Erythroblast (primary cell): ENCODE data around the gene CPLANE2.
"Not testable (repeated sequence)": the region's sequence is repeated elsewhere in the genome, so short reads cannot be mapped to it uniquely, and the experiment has no call there.

Source experiments
- DNase-seq, 2 experiments: peaks; one replicate each; lab custom pipeline; 2025; lab: John Stamatoyannopoulos, UW
- GATA1 ChIP-seq: IDR thresholded peaks from 2 replicates; pipeline ENCODE4 v1.6.1; 2011; ENCODE audit warnings: low read depth, mild to moderate bottlenecking, control low read depth, low read length, moderate library complexity
- POLR2A ChIP-seq: IDR thresholded peaks from 2 replicates; pipeline ENCODE4 v1.6.1; 2011; ENCODE audit warnings: mild to moderate bottlenecking, low read length

Gene CPLANE2

DNA sequence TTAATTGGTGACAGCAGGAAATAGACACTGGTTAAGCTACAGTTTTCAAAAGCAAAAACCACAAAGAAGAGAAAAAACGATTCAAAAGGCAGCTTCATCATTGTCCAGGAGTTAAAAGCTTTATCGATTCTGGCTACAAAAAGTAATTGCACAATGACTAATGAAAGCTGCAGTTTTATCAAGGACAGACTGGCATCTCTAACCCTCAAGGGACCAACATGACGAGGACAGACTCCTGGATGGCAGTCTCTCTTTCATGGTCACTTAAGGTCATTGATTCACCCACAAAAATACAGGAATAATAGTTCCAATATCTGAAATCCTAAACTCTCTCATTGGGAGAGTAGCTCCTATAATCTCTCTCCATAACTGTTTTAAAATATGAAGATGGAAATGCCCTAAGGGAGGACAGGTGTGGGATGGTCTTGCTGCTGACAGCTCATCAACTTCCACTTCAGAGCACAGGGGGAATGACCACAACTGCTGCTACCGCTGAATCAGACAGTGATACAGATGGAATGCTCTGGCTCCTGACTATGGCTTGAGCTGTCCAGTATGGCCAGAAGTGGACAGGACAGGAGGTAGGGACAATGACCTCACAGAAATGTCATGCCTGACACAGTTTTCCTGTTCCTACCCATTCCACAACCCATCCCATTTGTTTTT is 17.4 kb upstream of the CPLANE2 start:
- DNase-seq: no peak
- TF ChIP-seq GATA1: no peak
- no peak for TF ChIP-seq POLR2A

DNA sequence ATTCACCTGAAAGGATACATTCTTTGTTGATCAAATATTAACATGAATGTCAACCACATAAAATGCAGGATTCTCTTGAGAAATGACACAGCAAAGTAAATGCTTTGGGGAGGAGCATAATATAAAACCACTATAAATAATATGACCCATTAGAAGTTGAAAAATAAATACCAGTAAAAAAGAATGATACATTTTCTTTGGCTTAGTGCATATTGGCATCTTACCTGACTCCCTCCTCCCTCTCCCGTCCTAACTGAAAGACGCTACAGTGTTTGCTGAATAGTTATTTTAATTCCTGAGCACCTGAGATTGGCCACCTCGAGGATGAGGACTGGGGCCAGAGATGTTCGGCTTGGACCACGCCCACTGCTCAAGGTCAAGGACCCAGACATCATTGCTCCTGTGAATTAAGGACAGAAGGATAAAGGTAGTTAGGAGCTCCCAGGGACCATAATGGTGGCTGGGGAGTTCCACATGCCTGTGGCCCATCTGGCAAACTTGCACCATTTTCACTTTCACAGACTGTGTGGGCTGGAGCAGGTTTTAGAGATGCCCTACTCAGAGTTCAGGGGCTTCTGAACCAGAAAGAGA is 16.4 kb upstream of the CPLANE2 start:
- DNase-seq: no peak

DNA sequence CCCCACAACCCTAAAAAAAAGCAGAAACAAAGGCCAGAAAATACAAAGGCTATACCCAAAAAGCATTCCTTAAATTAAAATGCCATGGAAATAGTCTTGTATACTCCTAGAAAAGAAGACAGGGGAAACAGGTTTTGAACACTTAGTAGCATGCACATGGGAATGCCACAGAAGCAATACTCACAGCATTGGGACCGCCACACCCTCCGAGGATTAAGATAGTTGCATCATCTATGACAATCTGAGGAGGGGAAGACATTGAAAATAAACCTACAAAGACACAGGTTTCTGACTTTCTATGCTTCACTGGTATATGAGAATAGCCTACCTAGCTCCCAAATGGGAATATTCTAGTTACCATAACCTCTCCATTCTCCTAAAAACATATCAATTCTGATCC is 15.9 kb upstream of the CPLANE2 start:
- peak in 1 of 2 experiments; percentile 42 for DNase-seq
- no peak for TF ChIP-seq GATA1

More for the DNA sequence above, 16.4 kb upstream of the CPLANE2 start:
- TF ChIP-seq GATA1 (no peak), POLR2A (no peak)

DNA sequence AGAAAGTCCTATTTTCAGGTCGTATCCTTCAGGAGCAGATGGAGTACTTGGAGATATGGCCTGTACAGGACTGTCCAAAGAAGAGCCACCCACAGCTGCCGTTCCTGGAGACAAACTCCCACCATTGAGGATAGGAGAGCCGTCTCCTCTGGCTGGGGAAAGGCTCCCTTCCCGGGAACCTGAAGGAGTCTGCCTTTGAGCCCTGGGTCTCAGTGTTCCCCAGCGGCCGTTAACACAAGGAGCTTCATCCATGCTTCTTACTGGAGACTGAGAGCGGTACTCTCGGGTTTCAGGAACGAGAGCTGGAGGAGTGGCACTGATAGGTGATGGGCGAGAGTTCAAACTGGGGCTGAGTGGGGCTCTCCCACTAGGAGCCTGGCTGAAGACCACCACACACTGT is 14.4 kb upstream of the CPLANE2 start:
- no peak for TF ChIP-seq GATA1
- TF ChIP-seq POLR2A: no peak

DNA sequence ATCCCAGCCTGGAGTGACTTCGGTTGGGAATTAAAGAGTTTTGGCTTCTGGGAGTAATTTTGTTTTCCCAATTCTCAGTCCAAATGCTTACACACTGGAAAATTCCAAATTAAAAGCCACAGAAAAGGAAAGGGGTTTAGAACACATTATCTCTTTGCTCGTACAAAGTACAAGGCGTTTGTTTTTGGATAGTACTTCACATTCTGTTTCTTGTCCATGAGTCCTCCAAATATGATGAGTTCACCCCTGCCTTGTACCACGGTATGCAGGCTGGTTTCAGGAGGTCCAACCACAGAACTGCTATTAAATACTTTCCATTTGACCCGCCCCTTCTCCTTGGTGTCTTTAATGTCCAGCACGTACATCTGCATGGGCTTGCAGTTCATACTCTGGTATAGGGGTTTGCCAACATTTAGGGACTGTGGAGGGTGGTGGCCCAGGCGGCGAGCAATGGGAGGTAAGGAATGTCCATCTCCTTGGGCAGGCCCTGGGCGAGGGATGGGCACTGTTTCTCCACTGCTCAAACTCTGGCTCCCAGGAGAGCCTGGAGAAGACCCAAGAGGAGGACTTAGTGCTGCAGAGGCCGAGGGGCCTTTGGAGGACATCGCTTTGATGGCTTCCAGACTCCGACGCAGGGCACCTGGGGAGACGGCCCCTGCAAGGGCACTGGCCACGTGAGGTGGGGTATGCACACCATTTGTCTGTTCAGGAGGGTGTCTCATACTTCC is 13.7 kb upstream of the CPLANE2 start:
- TF ChIP-seq GATA1 (no peak), POLR2A (no peak)
- DNase-seq: no peak

More for the DNA sequence above, 14.4 kb upstream of the CPLANE2 start:
- no peak for DNase-seq

DNA sequence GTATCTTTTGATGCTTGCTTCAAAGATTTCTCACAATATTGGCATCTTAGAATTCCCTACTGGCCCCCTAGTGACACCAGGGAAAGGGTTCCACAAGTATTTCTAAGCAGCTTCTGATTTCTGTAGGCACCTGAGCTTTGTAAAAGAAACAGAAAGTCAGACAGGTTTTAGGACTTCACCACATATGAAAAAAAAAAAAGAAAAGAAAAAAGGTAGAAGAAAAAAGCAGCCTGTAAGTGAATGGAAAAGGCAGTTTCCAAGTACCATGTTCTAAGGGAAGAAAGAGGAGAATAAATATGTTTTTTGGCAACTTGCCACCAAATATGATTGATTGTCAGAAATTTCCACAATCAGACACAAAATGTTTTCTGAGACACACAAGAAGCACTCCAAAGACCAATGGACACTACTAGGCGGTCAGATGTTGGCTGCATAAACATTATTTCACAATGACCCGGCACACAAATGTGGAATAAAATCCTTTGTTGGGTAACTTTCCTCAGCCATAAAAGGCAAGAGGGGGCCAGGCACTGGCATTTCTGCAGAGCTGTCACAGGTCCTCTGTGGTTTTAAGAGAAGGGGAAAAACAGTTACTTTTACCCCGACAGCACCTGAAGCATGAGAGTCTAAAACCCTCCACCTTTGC is 12.7 kb upstream of the CPLANE2 start:
- peak in 1 of 2 experiments; percentile 58 for DNase-seq
- no peak for TF ChIP-seq POLR2A
- TF ChIP-seq GATA1: no peak

DNA sequence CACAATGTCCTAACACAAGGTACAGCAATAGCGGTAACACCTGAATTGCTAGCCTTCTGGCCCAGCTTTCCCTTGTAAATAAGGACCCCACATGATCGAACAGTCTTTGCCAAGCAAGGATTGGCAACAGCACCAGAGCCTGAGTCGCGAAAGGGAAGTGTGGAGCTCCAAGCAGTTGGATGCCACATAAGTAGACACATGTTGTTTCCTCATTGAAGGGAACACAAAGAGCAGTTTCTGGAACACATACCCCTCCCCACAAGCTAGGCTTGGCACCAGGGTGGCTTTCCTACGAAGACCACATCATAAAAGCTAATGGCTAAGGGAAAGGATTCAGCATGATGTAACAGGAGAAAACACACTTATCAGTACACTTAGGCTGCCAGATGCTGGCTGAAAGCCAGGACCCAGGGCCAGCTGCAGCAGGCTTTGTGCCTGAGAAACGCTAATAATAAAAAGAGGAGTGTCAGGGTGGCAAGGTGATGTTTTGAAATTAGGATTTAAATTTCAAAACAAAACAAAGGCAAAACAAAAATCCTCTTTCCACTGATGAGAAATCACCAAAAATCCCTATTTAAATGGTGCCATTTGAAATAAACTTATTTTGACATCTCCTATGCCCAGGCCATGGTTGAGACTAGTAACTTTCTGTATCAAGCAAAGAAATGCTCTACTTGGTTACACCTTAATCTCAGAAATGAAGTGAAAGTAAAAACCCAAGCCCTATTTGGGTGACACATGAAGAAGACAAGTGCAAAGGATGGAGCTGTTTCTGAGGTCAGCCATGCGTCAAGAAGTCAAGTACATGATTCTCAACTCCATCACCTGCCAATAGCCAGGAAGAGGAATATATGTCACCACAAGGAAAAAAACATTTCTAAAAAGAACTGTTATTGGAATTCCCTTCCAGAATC is 11.9 kb upstream of the CPLANE2 start:
- TF ChIP-seq POLR2A: peak; percentile 34
- TF ChIP-seq GATA1: no peak
- peak; percentile 97 for DNase-seq

DNA sequence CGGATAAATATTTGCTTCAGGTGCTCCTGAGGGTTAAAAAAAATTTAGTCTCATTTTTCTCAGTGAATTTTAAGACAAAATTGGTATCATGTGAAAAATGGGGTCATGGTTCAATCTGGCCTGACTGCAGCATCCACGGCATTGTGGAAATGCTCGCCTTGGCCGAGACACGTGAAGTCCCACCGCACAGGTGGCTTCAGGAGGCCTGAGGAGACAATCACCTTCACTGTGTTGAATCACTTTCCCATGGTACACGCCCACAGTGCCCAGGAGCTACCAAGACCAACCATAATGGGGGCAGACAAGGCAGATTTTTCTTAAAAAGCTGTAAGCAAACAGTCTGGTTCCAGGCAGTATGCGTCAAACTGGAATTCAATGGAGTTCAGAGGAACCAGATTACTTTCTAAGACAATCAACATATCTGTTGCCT is 11.0 kb upstream of the CPLANE2 start:
- DNase-seq: peak in 1 of 2 experiments; percentile 47
- TF ChIP-seq POLR2A: no peak

DNA sequence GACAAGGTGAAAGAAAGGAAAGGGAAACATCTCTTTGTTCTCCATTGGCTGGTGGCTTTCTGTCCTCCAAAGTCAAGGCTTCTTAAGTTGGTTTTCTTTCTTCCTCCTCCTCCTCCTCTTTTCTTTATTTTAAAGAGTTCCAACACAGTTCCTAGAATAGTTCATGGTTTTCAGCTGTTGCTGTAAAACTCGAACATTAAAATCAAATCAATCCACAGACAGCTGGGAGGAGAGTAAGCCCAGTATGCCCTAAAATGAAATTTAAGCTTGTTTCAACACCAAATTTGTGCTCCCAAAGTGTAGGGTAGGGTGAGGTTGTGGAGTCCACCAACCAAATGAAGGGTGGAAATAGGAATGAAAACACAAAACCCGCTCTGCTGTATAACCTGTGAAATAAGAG is 10.5 kb upstream of the CPLANE2 start:
- no peak for TF ChIP-seq GATA1
- TF ChIP-seq POLR2A: no peak
- no peak for DNase-seq

DNA sequence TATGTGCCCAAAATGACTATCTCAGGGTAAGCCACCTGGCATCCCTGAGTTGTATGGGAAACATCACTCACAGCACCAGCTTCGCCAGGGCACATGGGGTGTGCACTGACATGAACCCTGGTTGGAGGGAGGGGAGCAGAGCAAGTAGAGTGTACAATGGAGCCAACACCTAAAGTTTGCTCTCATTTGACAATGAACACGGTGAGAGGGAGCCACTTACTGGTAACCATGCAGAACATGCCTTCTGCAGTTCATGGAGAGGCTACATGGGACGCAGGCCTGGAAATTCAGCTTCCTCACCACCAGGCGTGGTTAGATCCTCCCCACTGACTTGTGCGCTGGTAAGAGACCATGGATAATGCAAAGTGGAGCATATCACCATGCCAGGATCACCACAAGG is 10.0 kb upstream of the CPLANE2 start:
- no peak for TF ChIP-seq GATA1
- TF ChIP-seq POLR2A: no peak
- DNase-seq: no peak

DNA sequence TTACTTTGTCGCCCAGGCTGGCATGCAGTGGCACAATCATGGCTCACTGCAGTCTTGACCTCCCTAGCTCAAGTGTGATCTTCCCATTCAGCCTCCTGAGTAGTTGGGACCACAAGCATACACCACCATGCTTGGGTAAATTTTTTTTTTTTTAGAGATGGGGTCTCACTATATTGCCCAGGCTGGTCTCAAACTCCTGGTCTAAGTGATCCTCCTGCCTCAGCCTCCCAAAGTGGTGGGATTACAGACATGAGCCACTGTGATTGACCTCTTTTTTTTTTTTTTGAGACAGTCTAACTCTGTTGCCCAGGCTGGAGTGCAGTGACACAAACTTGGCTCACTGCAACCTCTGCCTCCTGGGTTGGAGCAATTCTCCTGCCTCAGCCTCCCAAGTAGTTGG is 9.3 kb upstream of the CPLANE2 start:
- DNase-seq: not testable (repeated sequence)

DNA sequence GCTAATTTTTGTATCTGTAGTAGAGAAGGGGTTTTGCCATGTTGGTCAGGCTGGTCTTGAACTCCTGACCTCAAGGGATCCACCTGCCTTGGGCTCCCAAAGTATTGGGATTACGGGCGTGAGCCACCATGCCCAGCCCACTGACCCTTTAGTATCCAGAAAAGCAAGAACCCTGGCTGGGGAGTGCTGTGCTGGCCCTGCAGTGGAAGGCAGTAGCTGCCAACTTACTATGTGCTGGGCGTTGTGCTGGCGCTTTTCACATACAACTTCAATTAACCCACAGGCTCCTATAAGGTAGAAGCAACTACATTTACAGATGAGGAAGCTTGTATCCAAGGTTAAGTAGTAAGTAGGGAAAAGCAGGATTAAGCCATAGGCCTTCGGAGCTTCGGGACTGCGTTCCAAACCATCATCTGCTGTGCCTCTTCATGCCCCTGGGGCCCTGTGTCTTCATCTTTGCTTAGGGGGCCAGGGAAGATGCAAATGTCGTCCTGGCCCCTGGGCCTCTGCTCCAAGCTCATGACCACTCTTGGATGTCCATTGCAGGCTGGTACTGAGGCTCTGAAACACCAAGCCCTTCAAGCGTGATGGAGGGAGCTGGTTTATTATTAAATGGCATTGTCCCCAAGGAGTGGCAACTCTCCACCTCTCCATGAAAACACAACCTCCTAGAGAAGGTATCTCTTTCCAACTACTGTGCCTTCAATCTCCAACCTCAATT is 8.7 kb upstream of the CPLANE2 start:
- TF ChIP-seq POLR2A (no peak), GATA1 (no peak)
- no peak for DNase-seq

DNA sequence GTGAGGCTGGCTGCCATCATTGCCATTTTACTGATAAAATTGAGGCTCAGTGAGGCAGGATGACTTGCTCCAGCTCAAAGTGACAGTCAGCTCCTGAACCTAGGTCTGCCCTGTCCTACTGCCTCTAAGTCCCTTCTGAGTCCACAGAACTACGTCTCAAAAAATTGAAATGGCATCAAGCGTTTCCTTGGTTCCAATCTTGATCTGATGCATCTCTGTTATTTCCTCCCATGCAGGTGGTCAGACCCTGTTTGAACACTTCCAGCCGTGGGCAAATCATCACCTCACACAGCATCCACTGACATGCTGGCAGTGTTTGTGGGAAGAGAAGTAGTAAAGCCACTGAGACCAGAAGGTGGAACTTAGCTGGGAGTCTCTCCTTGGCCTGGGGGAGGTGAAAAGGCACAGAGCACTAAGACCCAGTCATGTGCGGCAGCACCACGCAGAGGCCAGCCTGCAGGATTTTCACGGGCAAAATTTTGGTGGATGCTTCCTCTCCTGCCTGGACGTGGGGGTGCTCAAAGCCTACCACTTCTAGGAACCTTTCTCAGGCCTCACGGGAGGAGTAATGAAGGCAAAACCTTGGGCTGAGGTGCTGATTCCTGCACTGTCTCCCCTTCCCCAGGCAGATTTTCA is 7.8 kb upstream of the CPLANE2 start:
- no peak for DNase-seq
- TF ChIP-seq GATA1 (no peak), POLR2A (no peak)
